IPS-NIHi7 (cell line): ENCODE data around the gene CENPO.

Experiments
- DNase-seq: peaks from one replicate; pipeline ENCODE4 v3.0.0; 2012; ENCODE audit warnings: mixed read lengths; ENCODE audit errors: extremely low spot score

The CENPO gene

DNA sequence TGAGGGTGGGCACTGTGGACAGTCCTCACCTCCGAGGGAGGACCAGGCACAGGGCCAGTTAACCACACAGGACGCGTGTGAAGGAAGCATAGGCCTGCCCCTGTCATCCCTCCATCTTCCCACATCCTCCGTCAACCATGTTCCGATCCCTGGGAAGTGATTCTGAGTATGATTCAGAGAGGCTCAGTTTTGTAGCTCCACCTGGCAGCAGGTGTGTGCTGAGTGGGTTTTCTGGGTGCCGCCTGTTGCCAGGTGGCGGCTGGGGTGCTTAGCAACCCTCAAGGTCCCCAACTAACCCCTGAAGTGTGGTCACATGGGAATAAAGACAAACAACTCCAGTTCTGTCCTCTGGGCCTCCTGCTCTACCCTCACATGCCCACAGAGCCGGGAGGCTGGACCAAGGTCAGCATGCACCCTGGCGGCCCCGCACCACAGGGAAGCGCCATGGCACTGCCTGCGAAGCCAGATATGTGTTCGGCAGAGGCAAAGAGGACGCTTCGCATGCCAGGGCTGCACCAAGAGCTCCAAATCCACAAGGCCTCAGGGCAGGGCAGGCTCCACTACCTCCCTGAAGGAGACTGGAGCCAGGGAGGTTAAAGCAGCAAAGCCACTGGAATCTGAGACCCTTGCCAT, 66.9 kb downstream of the CENPO start:
- no peak for DNase-seq

DNA sequence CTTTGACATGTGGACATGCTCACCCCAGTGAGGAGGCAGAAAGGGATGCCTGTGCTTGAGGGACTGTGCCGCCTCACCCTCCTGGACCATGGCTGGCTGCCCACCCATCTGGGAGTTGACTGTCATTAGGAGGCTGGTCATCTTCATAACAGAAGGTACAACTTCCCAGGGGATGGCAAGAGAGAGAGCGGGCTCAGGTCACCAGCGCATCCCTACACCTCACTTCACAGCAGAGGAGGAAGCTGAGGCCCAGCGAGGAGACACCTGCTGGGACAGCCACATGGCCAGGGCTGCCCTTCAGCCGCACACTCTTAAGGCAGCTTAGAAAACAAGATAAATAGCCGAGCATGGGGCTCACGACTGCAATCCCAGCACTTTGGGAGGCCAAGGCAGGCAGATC, 67.4 kb downstream of the CENPO start:
- no peak for DNase-seq

DNA sequence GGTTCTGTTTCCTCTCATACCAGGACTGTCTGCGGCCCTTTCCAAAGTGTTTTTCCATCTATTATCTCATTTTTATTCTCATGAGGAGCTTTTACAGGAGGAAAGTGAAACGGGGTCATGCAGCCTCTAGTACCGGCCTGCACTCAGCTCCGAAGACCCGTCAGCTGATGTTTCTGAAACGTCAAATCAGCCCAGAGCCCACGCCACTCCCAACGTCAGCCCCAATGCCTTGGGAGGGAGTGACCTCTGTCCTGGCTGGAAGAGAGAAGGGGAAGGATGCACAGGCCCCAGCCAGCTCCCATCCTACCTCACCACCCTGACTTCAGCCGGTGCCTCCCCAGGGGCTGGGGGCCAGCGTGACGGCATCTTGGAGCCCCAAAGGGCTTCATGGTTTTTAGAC, 68.3 kb downstream of the CENPO start:
- DNase-seq = no peak

DNA sequence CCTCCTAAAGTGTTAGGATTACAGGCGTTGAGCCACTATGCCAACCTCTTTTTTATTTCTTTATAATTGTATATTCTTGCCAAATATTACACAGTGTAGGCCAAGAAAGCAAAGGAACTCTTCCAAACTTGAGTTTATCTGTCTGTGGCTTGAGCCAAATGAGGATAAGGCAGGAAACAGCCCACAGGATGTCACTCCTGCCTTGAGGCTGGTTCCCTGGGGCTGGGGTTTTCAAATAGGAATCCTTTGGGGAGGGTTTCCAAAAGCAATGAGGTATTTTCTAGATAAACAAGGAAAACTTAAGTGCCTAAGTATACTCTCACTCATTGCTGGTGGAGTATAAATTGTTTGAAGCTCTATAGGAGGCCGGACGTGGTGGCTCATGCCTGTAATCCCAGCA, 70.4 kb downstream of the CENPO start:
- no peak for DNase-seq

DNA sequence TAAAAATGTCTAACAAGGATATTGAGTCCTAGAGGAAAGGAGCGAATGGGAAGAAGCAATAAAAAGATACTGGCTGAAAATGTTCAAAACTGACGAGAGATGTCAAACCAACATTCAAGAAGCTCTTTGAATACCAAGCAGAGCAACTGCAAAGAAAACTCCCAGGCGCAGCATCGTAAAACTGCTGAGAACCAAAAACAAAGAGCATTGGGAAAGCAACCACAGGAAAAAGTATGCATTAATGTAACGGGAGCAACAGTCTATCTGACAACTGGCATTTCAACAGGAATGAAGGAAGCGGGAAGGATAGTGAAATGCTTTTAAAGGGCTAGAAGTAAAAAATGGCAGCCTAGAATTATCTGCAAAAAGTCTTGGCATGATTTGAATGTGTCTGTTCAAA, 73.7 kb downstream of the CENPO start:
- no peak for DNase-seq

DNA sequence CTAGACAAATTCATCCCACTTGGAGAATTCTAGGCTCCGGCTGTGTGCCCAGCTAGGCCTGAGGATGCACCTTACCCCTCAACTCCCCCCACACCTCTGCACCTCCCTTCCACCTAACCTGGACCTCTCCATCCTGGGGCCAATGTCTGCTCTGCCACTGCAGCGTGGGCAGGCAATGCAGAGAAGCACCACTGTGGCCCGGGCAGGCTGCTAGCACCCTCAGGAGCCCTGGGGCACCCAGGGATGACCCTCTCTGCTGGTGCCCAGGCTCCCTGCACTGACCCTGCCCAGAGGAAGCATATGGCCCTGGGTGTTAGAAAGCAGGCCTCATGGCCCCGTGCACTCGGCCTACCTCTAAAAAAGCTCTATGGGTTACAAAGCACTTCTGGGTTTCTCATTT, 77.2 kb downstream of the CENPO start:
- DNase-seq = no peak

DNA sequence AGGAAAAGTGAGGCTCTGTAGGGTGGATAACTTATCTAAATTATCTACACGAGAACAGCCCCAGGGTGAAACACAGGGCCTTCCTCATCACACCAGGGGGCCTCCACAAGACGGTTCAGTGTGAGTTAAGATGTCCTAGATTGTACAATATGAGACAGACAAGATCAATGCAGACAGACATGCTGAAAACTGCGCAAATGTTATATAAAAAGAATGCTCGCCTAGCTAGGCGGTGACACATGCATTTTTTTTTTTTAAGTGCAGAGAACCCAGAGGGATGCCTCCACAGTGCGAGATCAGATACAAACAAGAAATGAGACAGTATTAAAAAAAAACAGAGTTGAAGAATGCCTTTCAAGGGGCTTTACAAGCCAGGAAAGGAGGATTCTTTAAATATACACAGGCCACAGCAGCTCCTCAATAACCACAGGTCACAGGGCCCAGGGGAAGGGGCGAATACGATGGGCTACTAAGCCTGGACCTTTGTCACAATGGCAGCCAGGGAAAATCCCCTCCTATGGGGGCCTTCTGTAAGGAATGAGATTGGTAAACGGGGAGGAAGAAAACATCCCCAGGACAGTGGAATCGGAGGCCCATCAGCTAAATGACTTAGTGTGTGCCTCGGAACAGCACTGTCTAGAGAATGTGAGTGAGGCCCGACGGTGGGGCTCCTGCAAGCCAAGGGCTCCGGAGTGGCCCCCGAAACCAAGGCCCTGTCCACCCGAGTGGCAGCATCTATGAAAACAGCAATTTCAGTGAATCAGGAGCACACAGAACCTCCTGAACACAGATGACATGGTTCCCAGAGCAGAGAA, 77.9 kb downstream of the CENPO start:
- no peak for DNase-seq

DNA sequence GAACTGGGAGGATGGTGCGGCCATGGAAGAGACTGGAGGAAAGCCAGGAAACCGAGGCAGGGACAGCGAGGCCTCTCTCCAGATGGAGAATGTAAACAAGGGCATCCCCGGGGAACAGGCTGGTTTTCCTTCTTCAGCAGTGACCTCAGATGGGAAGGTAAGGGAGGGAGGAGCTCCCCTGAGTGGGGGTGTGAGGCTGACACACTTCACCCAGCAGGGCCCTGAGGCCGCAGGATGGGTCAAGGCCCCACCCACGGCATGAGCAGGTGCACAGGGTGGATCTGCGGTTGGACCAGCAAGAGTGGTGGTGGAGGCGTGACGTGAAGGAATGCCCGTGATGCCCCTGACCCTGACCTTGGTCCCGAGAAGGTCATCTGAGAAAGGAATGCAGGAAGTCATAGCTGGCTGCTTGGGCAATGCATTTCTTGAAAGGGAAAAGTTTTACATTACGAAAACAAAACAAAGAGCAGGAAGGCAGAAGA, 78.7 kb downstream of the CENPO start:
- no peak for DNase-seq
